Measurements from ENCODE around the gene SPEF2. TPM values are rescaled to one million over a fixed set of nuclear protein-coding genes. Genes with fewer than 3 reads are reported as not detected.

The SPEF2 gene
- polyA plus RNA-seq, 2 of the 4 experiments (the other 2 are of a cell fraction), result 2.2 to 8.7 TPM

- 28% methylated on average over 3 of the region's 3 CpGs for WGBS (ENCODE audit: missing lambda C conversion rate)
- no peak for DNase-seq (ENCODE audit: low read depth in 1 of 2, low spot score in 1 of 2)
- POLR2A ChIA-PET, result no interaction called here
- Histone ChIP-seq H3K4me3 (no peak overlapping the region), H3K4me1 (no peaks in the 10 kb centered on the region), H3K9me3 (no peaks in the 10 kb centered on the region), H3K27ac (no peak overlapping the region), H3K4me2 (no peak overlapping the region)
- TF ChIP-seq ATOH8 (CRISPR knock-in tag; IDR thresholded peaks at IDR 0.05; ENCODE audit: low read depth), result no peak
- no peak for TF ChIP-seq ZSCAN20 (CRISPR knock-in tag; IDR thresholded peaks at IDR 0.05)
- TF ChIP-seq PHF8 (IDR thresholded peaks at IDR 0.05; ENCODE audit: borderline replicate concordance, low read depth), result no peak
- no peak for TF ChIP-seq SREBF2 (IDR thresholded peaks at IDR 0.05)
- no peak for TF ChIP-seq CHD2 (IDR thresholded peaks at IDR 0.05; ENCODE audit: low read length, partially characterized antibody)
- no peak for TF ChIP-seq HDAC2 (IDR thresholded peaks at IDR 0.05)
- ATAC-seq, result no peak
- CTCF ChIA-PET, result interaction anchor here (0.8 kb wide), 1 partner anchor 115 kb away, joined by 3 read pairs; no protein-coding TSS in a partner anchor
- FAIRE-seq, result no peak
Measured at GRCh38 chr5:35811108-35811741, 193.6 kb downstream of the SPEF2 start.

- FAIRE-seq (no peak), DNase-seq (ENCODE audit: low read depth in 1 of 2, low spot score in 1 of 2) (no peak), ATAC-seq (no peak)
- Histone ChIP-seq H3K4me2 (no peak overlapping the region), H3K27ac (no peak overlapping the region), H3K4me3 (no peak overlapping the region), H3K4me1 (no peaks in the 10 kb centered on the region), H3K9me3 (no peaks in the 10 kb centered on the region)
- 22% methylated on average over 1 of the region's 1 CpG for WGBS (ENCODE audit: missing lambda C conversion rate)
- POLR2A ChIA-PET, result no interaction called here
- CTCF ChIA-PET, result interaction anchor here (0.6 to 0.9 kb wide), 2 partner anchors 8 to 159 kb away, joined by 3 to 4 read pairs; no protein-coding TSS in a partner anchor
- TF ChIP-seq EP300 (IDR thresholded peaks at IDR 0.05), result no peak
- TF ChIP-seq TFCP2L1 (CRISPR knock-in tag; IDR thresholded peaks at IDR 0.05), result no peak
- no peak for TF ChIP-seq ZNF302 (CRISPR knock-in tag; IDR thresholded peaks at IDR 0.05)
- TF ChIP-seq BHLHE40 (IDR thresholded peaks at IDR 0.05; ENCODE audit: low read depth, low read length), result no peak
- TF ChIP-seq SMC3 (IDR thresholded peaks at IDR 0.05), result no peak
- TF ChIP-seq SREBF2 (IDR thresholded peaks at IDR 0.05), result no peak
- TF ChIP-seq MYC (IDR thresholded peaks at IDR 0.05; ENCODE audit: borderline replicate concordance, low read length), result no peak
- TF ChIP-seq TP53 (CRISPR knock-in tag; IDR thresholded peaks at IDR 0.05), result no peak
- TF ChIP-seq RCOR1 (IDR thresholded peaks at IDR 0.05; ENCODE audit: low read depth, low read length), result no peak
- no peak for TF ChIP-seq EHMT2 (IDR thresholded peaks at IDR 0.05; ENCODE audit: low read depth)
- no peak for TF ChIP-seq MAX (IDR thresholded peaks at IDR 0.05)
- no peak for TF ChIP-seq CEBPB (IDR thresholded peaks at IDR 0.05)
- TF ChIP-seq CBX2 (IDR thresholded peaks at IDR 0.05; ENCODE audit: borderline replicate concordance, low read depth), result no peak
- no peak for TF ChIP-seq MAFK (IDR thresholded peaks at IDR 0.05; ENCODE audit: partially characterized antibody)
- TF ChIP-seq ELK1 (IDR thresholded peaks at IDR 0.05; ENCODE audit: low read depth, low read length), result no peak
- no peak for TF ChIP-seq CHD4 (IDR thresholded peaks at IDR 0.05; ENCODE audit: borderline replicate concordance)
- no peak for TF ChIP-seq ZC3H11A (IDR thresholded peaks at IDR 0.05)
- no peak for TF ChIP-seq BCL3 (IDR thresholded peaks at IDR 0.05)
- no peak for TF ChIP-seq CBX8 (IDR thresholded peaks at IDR 0.05)
Measured at GRCh38 chr5:35813521-35813920, 195.9 kb downstream of the SPEF2 start.

Measured in A549 (cell line).